Retinal pigment epithelial cell (primary cell): Measurements from ENCODE around the gene NAGA.
"Not testable (repeated sequence)": the region's sequence is repeated elsewhere in the genome, so short reads cannot be mapped to it uniquely, and the experiment has no call there.

Experiments
- DNase-seq: peaks from one replicate; pipeline ENCODE4 v3.0.0-alpha.2; 2010; ENCODE audit warnings: low read depth
- H3K4me3 ChIP-seq: 2 replicates; pipeline ENCODE4 v1.5.1; 2011; ENCODE audit warnings: mild to moderate bottlenecking, low read length, control low read depth, moderate library complexity
- CTCF ChIP-seq: conservative IDR thresholded peaks from 2 replicates; pipeline ENCODE4 v1.5.1; 2011; ENCODE audit warnings: low read depth, low read length, control low read depth, inconsistent platforms

The NAGA gene

GRCh38 chr22:42074132-42074811 is 3.7 kb upstream of the NAGA start, which contains the start of gene PHETA2:
Gene PHETA2, plus strand, starts transcription at chr22:42074248. Its CDS starts 3,046 bp downstream, at chr22:42077294.
- H3K4me3 ChIP-seq: peak within 1 kb of the TSS; percentile 61
- DNase-seq: no peak
- TF ChIP-seq CTCF: peak; percentile 39

DNA sequence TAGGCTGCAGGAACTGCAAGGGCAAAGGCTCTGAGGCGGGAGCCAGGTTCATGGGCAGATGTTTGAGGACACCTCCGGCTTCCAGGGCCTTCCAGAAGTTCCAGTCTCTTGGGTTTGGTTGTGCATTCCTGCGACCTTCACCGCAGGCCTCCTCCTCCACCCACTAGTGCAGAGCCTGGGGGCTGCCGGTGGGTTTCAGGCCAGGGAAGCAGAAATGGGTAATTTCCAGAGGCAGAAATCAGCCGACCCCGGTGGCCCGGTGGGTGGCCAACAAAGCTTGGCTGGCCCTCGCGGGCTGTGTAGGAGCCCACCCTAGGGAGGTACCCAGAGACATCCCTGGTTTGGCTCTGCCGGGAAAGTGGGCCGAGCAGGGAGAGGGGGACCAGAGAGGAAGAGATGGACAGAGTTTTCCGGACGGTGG is 3.0 kb upstream of the NAGA start:
- no peak for TF ChIP-seq CTCF
- DNase-seq: no peak
- no peak overlapping the region for H3K4me3 ChIP-seq

DNA sequence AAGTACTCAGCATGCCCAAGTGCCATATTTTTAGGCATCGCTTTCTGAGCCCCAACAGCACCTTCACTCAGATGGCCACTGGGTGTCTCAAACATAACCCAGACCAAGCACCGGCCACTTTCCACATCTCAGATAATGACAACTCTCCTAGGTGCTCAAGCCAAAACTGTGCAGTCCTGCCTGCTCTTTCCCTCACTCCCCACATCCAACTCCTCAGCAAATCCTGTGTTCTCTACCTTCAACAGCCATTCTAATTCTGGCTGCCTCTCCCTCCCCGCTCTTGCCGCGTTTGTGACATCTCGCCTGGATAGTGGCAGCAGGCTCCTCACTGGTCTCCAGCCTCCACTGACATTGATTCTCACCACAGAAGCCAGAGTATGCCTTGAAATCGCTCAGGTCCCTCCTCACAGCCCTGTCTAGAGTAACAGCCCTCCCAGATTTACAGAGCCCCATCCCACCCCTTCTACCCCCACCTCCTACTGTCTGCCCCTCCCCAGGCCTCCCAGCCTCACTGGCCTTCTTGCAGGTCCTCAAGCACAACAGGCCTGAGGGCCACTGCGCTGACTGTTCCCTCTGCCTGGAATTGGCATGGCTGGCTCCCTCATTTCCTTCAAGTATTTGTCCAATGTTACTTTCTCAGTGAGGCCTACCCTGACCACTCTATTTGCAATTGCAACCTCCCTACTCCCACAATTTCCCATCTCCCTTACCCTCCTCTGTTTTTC is 2.2 kb upstream of the NAGA start:
- no peak for TF ChIP-seq CTCF
- no peak overlapping the region for H3K4me3 ChIP-seq
- DNase-seq: no peak

DNA sequence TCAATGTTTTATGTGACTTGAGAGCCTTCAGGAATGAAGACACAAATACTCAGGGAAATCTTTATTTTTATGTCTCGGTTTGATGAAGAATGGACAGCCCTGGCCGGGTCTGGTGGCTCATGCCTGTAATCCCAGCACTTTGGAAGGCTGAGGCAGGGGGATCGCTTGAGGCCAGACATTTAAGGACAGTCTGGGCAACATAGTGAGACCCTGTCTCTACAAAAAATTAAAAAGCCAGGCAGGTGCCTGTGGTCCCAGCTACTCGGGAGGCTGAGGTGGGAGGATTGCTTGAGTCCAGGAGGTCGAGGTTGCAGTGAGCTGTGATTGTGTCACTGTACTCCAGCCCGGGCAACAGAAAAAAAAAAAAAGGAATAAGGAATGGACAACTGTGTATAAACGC is 896 bp upstream of the NAGA start:
- DNase-seq, H3K4me3 ChIP-seq: not testable (repeated sequence)

DNA sequence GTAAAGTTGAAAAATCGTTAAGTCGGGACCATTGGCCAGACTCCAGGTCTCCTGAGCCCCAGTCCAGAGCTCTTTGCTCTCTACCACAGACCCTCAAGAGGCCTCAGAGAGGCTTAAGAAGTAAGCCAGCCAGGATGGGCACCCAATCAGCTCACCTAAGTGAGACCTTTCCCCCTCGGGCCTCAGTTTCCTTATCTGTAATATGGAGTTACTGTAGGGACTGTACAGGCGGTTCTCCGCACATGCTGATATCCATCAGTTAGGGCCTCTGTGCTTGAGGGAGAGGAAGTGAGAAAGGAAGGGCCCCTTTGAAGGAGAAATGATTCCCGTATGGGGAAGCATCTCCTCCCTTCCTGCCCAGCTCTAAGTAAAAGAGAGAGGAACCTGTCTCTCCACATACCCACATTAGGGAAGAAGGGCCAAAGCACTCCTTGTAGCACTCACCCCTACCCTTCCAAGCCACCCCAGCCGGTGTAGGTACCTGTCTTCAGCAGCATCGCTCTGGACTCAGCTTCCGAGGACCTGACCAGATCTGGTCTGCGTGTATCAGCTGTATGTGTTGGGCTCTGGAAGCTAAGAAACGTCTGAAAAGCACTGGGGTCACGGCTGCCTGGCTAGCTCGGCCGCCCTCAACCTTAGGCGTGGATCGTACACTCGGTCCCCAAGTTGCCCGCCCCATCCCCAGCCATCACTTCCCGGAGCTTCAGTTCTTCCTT is 653 bp downstream of the NAGA start:
- TF ChIP-seq CTCF: no peak
- peak overlapping the region; percentile 64 for H3K4me3 ChIP-seq
- no peak for DNase-seq

GRCh38 chr22:42068291-42068690 is 2.3 kb downstream of the NAGA start:
- no peak for DNase-seq
- no peak for TF ChIP-seq CTCF
- H3K4me3 ChIP-seq: no peak overlapping the region

- no peak for TF ChIP-seq CTCF
- no peak for DNase-seq
- H3K4me3 ChIP-seq: no peak overlapping the region
Observed at GRCh38 chr22:42067671-42068251, 2.9 kb downstream of the NAGA start.
